GM18498 (cell line): Measurements from ENCODE around the gene TAF1C.

Source experiments
- ATAC-seq: cut with Tn5 transposase; IDR thresholded peaks from one replicate; pipeline ENCODE4 v1.9.1; 2021; ENCODE audit warnings: mild to moderate bottlenecking, moderate library complexity; ENCODE audit not compliant: unreplicated experiment

Gene TAF1C

GRCh38 chr16:84183911-84184591 is 2.8 kb downstream of the TAF1C start:
- no peak for ATAC-seq

- ATAC-seq, result no peak
These were observed 3.3 kb downstream of the TAF1C start for GRCh38 chr16:84183572-84183875.

GRCh38 chr16:84182680-84183571 is 3.9 kb downstream of the TAF1C start:
- no peak for ATAC-seq

- no peak for ATAC-seq
These were observed 4.8 kb downstream of the TAF1C start for GRCh38 chr16:84182104-84182503.

- no peak for ATAC-seq
These were observed 5.5 kb downstream of the TAF1C start for GRCh38 chr16:84181144-84181915.

GRCh38 chr16:84180519-84181140 is 6.2 kb downstream of the TAF1C start:
- ATAC-seq, result no peak

- no peak for ATAC-seq
These were observed 7.1 kb downstream of the TAF1C start for GRCh38 chr16:84179612-84180320.

GRCh38 chr16:84178892-84179611 is 7.8 kb downstream of the TAF1C start:
- no peak for ATAC-seq

GRCh38 chr16:84178146-84178765 is 8.6 kb downstream of the TAF1C start:
- no peak for ATAC-seq

GRCh38 chr16:84177741-84178073 is 9.2 kb downstream of the TAF1C start:
- ATAC-seq, result no peak

GRCh38 chr16:84176192-84177053 is 10.4 kb downstream of the TAF1C start:
- no peak for ATAC-seq

- ATAC-seq, result peak; percentile 73
These were observed 11.3 kb downstream of the TAF1C start for GRCh38 chr16:84175350-84176081.

GRCh38 chr16:84174396-84174795 is 12.5 kb downstream of the TAF1C start:
- no peak for ATAC-seq

- ATAC-seq, result no peak
These were observed 17.0 kb downstream of the TAF1C start for GRCh38 chr16:84169765-84170310.

GRCh38 chr16:84166796-84167695 is 19.8 kb downstream of the TAF1C start:
- ATAC-seq, result no peak

- no peak for ATAC-seq
These were observed 21.1 kb downstream of the TAF1C start for GRCh38 chr16:84165746-84166145.

GRCh38 chr16:84161801-84162200 is 25.1 kb downstream of the TAF1C start:
- ATAC-seq, result no peak
